Upper lobe of right lung (tissue), 1 donor: Measurements from ENCODE around the gene DENND5B. TPM values are rescaled to one million over a fixed set of nuclear protein-coding genes. Genes with fewer than 3 reads are reported as not detected.

ENCODE experiments used
- ATAC-seq: fragments of 200-7000 bp; cut with Tn5 transposase; one replicate; pipeline ENCODE4 v1.9.1; 2020; ENCODE audit warnings: mild to moderate bottlenecking, moderate library complexity
- DNase-seq: peaks from one replicate; pipeline ENCODE4 v3.0.0-alpha.2; 2020
- H3K27ac ChIP-seq: fragments of 200-600 bp; one replicate; pipeline ENCODE4 v1.8.0; 2022
- H3K27me3 ChIP-seq: fragments of 200-600 bp; one replicate; pipeline ENCODE4 v1.8.0; 2022; ENCODE audit warnings: mild to moderate bottlenecking
- H3K36me3 ChIP-seq: fragments of 200-600 bp; one replicate; pipeline ENCODE4 v1.8.0; 2022
- H3K4me1 ChIP-seq: fragments of 200-600 bp; one replicate; pipeline ENCODE4 v1.8.0; 2022
- H3K4me3 ChIP-seq: fragments of 200-600 bp; one replicate; pipeline ENCODE4 v1.8.0; 2022; ENCODE audit warnings: mild to moderate bottlenecking
- H3K9me3 ChIP-seq: fragments of 200-600 bp; one replicate; pipeline ENCODE4 v1.8.0; 2022
- CTCF ChIP-seq: fragments of 200-600 bp; IDR thresholded peaks from one replicate; pipeline ENCODE4 v1.8.0; 2022; ENCODE audit warnings: antibody characterized with exemption
- intact Hi-C: fragments of 100-400 bp; cut with DNase I; formaldehyde crosslinking; loops from one replicate; pipeline ENCODE4 v1.11.0; 2022
- total RNA-seq: library from RNA; stranded (reverse); fragmentation: NEBNext Ultra II Directional; extraction: Animal tissue kit (Norgen Biotek cat#: 25700); gene quantifications from one replicate; pipeline ENCODE4 v1.2.1, GENCODE V29; 2021
- donor health status: DM: no; HTN: yes; CAD: no; lungs with severe emphysema.

The DENND5B gene
- total RNA-seq, 1 donor from 2014 or later: 7.5 TPM

- no peak for ATAC-seq
- TF ChIP-seq CTCF: no peak
- Histone ChIP-seq H3K4me1 (no peaks in the 10 kb centered on the region), H3K4me3 (no peak overlapping the region), H3K27ac (no peak overlapping the region), H3K27me3 (no peaks in the 10 kb centered on the region), H3K36me3 (no peaks in the 10 kb centered on the region), H3K9me3 (no peaks in the 10 kb centered on the region)
- DNase-seq: no peak
- intact Hi-C loops: no loop called here
These were observed 66.0 kb downstream of the DENND5B start for GRCh38 chr12:31524791-31525495.

GRCh38 chr12:31523306-31523705 lies 67.6 kb downstream of the DENND5B start:
- Histone ChIP-seq H3K9me3 (no peaks in the 10 kb centered on the region), H3K4me1 (no peaks in the 10 kb centered on the region), H3K27ac (no peak overlapping the region), H3K36me3 (no peaks in the 10 kb centered on the region), H3K4me3 (no peak overlapping the region), H3K27me3 (no peaks in the 10 kb centered on the region)
- ATAC-seq (no peak), DNase-seq (no peak)
- intact Hi-C loops: no loop called here
- TF ChIP-seq CTCF: no peak

- no peak for ATAC-seq
- no peaks in the 10 kb centered on the region for H3K27me3 ChIP-seq
- H3K4me1 ChIP-seq: no peaks in the 10 kb centered on the region
- no peaks in the 10 kb centered on the region for H3K9me3 ChIP-seq
- no peak for DNase-seq
- intact Hi-C loops: no loop called here
- no peak overlapping the region for H3K27ac ChIP-seq
- H3K36me3 ChIP-seq: no peaks in the 10 kb centered on the region
- no peak overlapping the region for H3K4me3 ChIP-seq
- TF ChIP-seq CTCF: no peak
These were observed 68.3 kb downstream of the DENND5B start for GRCh38 chr12:31522607-31523006.

- H3K9me3 ChIP-seq: no peaks in the 10 kb centered on the region
- H3K4me1 ChIP-seq: no peaks in the 10 kb centered on the region
- no peaks in the 10 kb centered on the region for H3K36me3 ChIP-seq
- DNase-seq (no peak), ATAC-seq (no peak)
- intact Hi-C loops: no loop called here
- no peaks in the 10 kb centered on the region for H3K27me3 ChIP-seq
- H3K27ac ChIP-seq: no peak overlapping the region
- H3K4me3 ChIP-seq: no peak overlapping the region
- TF ChIP-seq CTCF: no peak
These were observed 69.0 kb downstream of the DENND5B start for GRCh38 chr12:31521964-31522363.

GRCh38 chr12:31519511-31519910 lies 71.4 kb downstream of the DENND5B start:
- Histone ChIP-seq H3K4me1 (no peaks in the 10 kb centered on the region), H3K9me3 (no peaks in the 10 kb centered on the region), H3K27ac (no peak overlapping the region), H3K27me3 (no peaks in the 10 kb centered on the region), H3K36me3 (no peaks in the 10 kb centered on the region), H3K4me3 (no peak overlapping the region)
- DNase-seq: no peak
- no peak for TF ChIP-seq CTCF
- ATAC-seq: no peak
- intact Hi-C loops: no loop called here
